ENCODE data around the gene ATP11B.

Gene ATP11B

DNA sequence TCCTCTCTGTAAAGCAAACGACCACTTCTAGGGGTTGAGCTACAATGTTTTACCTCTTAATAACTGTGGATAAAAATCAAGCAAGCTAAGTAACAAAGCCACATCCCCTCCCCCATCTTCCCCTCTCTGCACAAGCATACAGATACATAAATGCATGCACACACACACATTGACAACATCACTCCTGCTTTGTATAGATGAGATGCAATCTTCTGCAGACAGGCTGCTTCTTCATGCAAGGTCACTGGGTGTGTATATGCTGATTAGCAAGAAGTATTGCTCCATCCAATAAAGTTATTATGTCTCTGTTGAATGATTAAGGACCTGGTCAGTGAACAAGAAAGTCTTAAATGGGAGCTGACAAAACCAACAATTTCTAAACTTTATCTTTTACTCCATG lies 8.8 kb upstream of the ATP11B start:
- no peak overlapping the region for H3K9ac ChIP-seq (ENCODE audit: low read length)
- no peaks in the 10 kb centered on the region for H3K4me1 ChIP-seq (ENCODE audit: control insufficient read depth, insufficient read depth, low read length)
- no peaks in the 10 kb centered on the region for H3K36me3 ChIP-seq (ENCODE audit: control insufficient read depth, insufficient read depth, low read length)
- no peak overlapping the region for H3K4me3 ChIP-seq (ENCODE audit: low read length)
- H3K9me3 ChIP-seq (ENCODE audit: control insufficient read depth, low read length) = no peaks in the 10 kb centered on the region
- H3K27me3 ChIP-seq (ENCODE audit: control insufficient read depth, insufficient read depth, low read length) = no peaks in the 10 kb centered on the region

DNA sequence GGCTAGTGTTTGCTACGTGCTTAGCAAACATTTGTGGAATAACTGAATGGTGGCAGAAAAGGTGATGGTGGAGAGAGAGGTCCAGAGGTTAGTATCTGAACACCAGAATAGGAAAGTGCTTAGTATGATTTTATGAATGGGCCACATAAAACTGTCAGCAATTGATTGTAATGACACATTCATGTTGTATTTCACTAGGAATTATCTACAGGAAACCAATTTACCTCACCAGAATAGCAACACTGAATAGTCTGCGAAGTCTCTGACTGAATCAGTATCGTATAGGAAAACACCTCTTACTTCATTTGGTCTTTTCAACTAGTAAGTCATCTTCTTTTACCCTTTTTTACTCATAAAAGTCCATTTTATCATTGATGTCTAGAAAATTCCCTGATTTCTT lies 8.2 kb upstream of the ATP11B start:
- no peaks in the 10 kb centered on the region for H3K9me3 ChIP-seq (ENCODE audit: control insufficient read depth, low read length)
- no peaks in the 10 kb centered on the region for H3K27me3 ChIP-seq (ENCODE audit: control insufficient read depth, insufficient read depth, low read length)
- H3K4me1 ChIP-seq (ENCODE audit: control insufficient read depth, insufficient read depth, low read length) = no peaks in the 10 kb centered on the region
- H3K36me3 ChIP-seq (ENCODE audit: control insufficient read depth, insufficient read depth, low read length) = no peaks in the 10 kb centered on the region
- no peak overlapping the region for H3K9ac ChIP-seq (ENCODE audit: low read length)
- no peak overlapping the region for H3K4me3 ChIP-seq (ENCODE audit: low read length)

DNA sequence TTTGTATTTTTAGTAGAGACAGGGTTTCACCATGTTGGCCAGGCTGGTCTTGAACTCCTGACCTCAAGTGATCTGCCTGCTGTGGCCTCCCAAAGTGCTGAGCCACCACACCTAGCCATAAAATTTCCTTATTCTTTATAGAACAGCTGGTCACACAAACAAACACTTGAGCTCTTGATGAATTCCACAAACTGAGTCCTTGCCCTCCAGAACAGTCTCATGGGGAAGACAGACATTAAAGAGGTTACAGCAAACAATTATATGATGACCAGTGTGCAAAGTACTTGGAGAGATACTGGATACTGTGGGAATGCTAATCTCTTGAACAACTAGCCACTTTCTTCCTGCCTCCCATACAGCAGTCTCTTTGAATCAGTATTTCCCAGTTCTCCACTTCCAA lies 7.5 kb upstream of the ATP11B start:
- no peaks in the 10 kb centered on the region for H3K4me1 ChIP-seq (ENCODE audit: control insufficient read depth, insufficient read depth, low read length)
- H3K27me3 ChIP-seq (ENCODE audit: control insufficient read depth, insufficient read depth, low read length) = no peaks in the 10 kb centered on the region
- H3K9ac ChIP-seq (ENCODE audit: low read length) = no peak overlapping the region
- H3K9me3 ChIP-seq (ENCODE audit: control insufficient read depth, low read length) = no peaks in the 10 kb centered on the region
- no peaks in the 10 kb centered on the region for H3K36me3 ChIP-seq (ENCODE audit: control insufficient read depth, insufficient read depth, low read length)
- H3K4me3 ChIP-seq (ENCODE audit: low read length) = no peak overlapping the region

DNA sequence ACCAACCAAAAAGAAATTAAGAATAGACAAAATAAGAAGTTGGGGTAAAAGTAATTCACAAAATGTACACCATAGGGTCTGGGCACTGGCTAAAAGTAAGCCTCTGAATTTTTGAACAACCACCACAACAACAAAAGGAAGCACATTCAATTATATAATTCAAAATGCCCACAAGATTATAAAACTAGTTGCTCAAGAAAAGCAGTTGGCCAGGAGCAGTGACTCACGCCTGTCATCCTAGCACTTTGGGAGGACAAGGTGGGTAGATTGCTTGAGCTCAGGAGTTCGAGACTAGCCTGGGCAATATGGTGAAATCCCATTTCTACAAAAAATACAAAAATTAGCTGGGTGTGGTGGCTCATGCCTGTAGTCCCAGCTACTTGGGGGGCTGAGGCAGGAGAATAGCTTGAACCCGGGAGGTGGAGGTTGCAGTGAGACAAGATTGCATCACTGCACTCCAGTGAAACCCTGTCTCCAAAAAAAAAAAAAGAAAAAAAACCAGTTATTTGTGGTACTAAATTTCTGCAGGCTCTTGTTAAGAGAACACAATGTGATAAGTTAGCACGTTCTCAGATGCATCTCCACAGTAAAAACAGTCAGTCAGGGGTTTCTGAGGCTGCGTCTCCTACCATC lies 6.6 kb upstream of the ATP11B start:
- H3K4me1 ChIP-seq (ENCODE audit: control insufficient read depth, insufficient read depth, low read length) = no peaks in the 10 kb centered on the region
- H3K4me3 ChIP-seq (ENCODE audit: low read length) = no peak overlapping the region
- H3K27me3 ChIP-seq (ENCODE audit: control insufficient read depth, insufficient read depth, low read length) = no peaks in the 10 kb centered on the region
- no peaks in the 10 kb centered on the region for H3K36me3 ChIP-seq (ENCODE audit: control insufficient read depth, insufficient read depth, low read length)
- H3K9me3 ChIP-seq (ENCODE audit: control insufficient read depth, low read length) = no peaks in the 10 kb centered on the region
- no peak overlapping the region for H3K9ac ChIP-seq (ENCODE audit: low read length)

DNA sequence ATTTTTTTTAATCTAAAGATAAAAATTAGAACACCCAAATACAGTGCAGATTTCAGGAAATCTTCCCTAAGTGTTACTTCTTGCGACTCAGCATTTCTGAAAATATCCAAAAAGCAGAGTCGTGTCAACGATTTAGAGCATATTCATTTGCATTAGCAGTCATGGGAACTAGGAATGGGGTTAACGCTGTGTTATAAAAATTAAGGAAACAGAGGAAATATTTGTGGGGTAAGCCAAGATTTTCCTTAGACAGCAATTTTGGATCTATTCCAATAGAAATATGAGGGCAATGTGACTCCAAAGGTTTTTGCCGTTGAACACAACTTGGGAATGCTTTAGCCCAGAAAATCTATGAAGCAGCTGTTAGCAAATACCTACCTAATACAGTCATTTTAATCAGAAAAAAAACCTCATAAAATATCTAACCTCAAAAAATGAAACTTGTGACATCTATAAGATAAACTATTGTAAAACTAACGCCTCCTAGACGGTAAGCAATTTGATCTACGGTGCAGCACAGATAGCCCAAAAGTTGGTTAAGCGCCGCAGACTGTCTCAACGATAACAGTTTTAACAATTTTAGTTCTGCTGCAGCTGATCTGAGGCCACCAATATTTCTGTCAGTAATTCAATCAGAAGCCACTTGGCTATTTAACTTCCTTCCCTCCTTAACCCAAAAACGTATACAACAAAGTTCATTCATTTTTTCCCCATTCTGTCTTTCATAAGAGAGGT lies 5.8 kb upstream of the ATP11B start:
- H3K27me3 ChIP-seq (ENCODE audit: control insufficient read depth, insufficient read depth, low read length) = no peaks in the 10 kb centered on the region
- H3K36me3 ChIP-seq (ENCODE audit: control insufficient read depth, insufficient read depth, low read length) = no peaks in the 10 kb centered on the region
- H3K4me3 ChIP-seq (ENCODE audit: low read length) = no peak overlapping the region
- peaks cover 2% of the 10 kb centered on the region for H3K4me1 ChIP-seq (ENCODE audit: control insufficient read depth, insufficient read depth, low read length)
- no peak overlapping the region for H3K9ac ChIP-seq (ENCODE audit: low read length)
- H3K9me3 ChIP-seq (ENCODE audit: control insufficient read depth, low read length) = no peaks in the 10 kb centered on the region

- no peaks in the 10 kb centered on the region for H3K9me3 ChIP-seq (ENCODE audit: control insufficient read depth, low read length)
- no peaks in the 10 kb centered on the region for H3K27me3 ChIP-seq (ENCODE audit: control insufficient read depth, insufficient read depth, low read length)
- H3K36me3 ChIP-seq (ENCODE audit: control insufficient read depth, insufficient read depth, low read length) = no peaks in the 10 kb centered on the region
- H3K9ac ChIP-seq (ENCODE audit: low read length) = no peak overlapping the region
- peaks cover 3% of the 10 kb centered on the region for H3K4me1 ChIP-seq (ENCODE audit: control insufficient read depth, insufficient read depth, low read length)
- no peak overlapping the region for H3K4me3 ChIP-seq (ENCODE audit: low read length)
Observed at GRCh38 chr3:182789371-182789770, 3.9 kb upstream of the ATP11B start.

GRCh38 chr3:182790612-182791011 lies 2.7 kb upstream of the ATP11B start:
- Histone ChIP-seq H3K9ac (ENCODE audit: low read length) (no peak overlapping the region), H3K36me3 (ENCODE audit: control insufficient read depth, insufficient read depth, low read length) (no peaks in the 10 kb centered on the region), H3K27me3 (ENCODE audit: control insufficient read depth, insufficient read depth, low read length) (no peaks in the 10 kb centered on the region), H3K9me3 (ENCODE audit: control insufficient read depth, low read length) (no peaks in the 10 kb centered on the region), H3K4me3 (ENCODE audit: low read length) (no peak overlapping the region), H3K4me1 (ENCODE audit: control insufficient read depth, insufficient read depth, low read length) (peaks cover 3% of the 10 kb centered on the region)

DNA sequence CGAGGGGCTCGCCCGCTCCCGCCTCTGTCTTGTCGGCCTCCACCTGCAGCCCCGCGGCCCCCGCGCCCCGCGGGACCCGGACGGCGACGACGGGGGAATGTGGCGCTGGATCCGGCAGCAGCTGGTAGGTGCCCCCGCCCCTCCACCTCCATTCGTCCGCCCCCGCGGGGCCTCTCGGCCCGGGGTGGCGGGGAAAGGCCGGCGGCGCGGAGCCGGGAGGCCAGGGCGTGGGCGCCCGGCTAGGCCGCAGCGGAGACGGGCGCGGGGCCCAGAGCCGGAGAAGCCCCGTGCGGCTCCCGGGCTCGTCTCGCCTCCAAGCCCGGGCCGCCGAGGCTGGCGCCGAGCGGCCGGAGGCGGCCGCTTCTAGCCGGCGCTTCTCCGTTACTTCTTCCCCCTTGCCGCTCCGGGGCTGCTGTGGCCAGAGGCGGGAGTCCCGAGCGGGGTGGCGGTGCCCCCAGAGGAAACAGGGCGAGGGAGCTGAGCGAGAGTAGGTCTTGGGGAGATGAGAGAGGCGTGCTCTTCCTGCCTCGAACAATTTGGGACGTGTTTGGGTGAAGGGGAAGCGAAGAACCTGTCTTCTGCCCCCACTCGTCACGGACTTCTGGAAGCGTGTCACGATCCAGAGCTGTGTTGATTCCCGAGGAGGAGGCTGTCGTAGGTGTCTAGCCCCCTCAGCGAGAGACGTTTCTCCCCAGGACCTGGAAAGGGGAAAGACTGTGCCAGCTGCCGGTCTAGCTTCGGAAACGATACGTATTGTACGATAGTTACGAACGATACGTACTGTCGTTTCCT lies 555 bp downstream of the ATP11B start:
- no peaks in the 10 kb centered on the region for H3K9me3 ChIP-seq (ENCODE audit: control insufficient read depth, low read length)
- no peaks in the 10 kb centered on the region for H3K36me3 ChIP-seq (ENCODE audit: control insufficient read depth, insufficient read depth, low read length)
- peak overlapping the region; percentile 96 for H3K9ac ChIP-seq (ENCODE audit: low read length)
- peak overlapping the region; percentile 72 for H3K4me3 ChIP-seq (ENCODE audit: low read length)
- peaks cover 10% of the 10 kb centered on the region for H3K4me1 ChIP-seq (ENCODE audit: control insufficient read depth, insufficient read depth, low read length)
- no peaks in the 10 kb centered on the region for H3K27me3 ChIP-seq (ENCODE audit: control insufficient read depth, insufficient read depth, low read length)

GRCh38 chr3:182794455-182795388 lies 1.4 kb downstream of the ATP11B start:
- no peaks in the 10 kb centered on the region for H3K9me3 ChIP-seq (ENCODE audit: control insufficient read depth, low read length)
- peak overlapping the region; percentile 72 for H3K4me3 ChIP-seq (ENCODE audit: low read length)
- H3K27me3 ChIP-seq (ENCODE audit: control insufficient read depth, insufficient read depth, low read length) = no peaks in the 10 kb centered on the region
- H3K36me3 ChIP-seq (ENCODE audit: control insufficient read depth, insufficient read depth, low read length) = no peaks in the 10 kb centered on the region
- peak overlapping the region; percentile 96 for H3K9ac ChIP-seq (ENCODE audit: low read length)
- H3K4me1 ChIP-seq (ENCODE audit: control insufficient read depth, insufficient read depth, low read length) = peaks cover 10% of the 10 kb centered on the region

- Histone ChIP-seq H3K9me3 (ENCODE audit: control insufficient read depth, low read length) (no peaks in the 10 kb centered on the region), H3K4me1 (ENCODE audit: control insufficient read depth, insufficient read depth, low read length) (peaks cover 10% of the 10 kb centered on the region), H3K4me3 (ENCODE audit: low read length) (no peak overlapping the region), H3K36me3 (ENCODE audit: control insufficient read depth, insufficient read depth, low read length) (no peaks in the 10 kb centered on the region), H3K9ac (ENCODE audit: low read length) (peak overlapping the region; percentile 96), H3K27me3 (ENCODE audit: control insufficient read depth, insufficient read depth, low read length) (no peaks in the 10 kb centered on the region)
Observed at GRCh38 chr3:182795389-182795782, 2.1 kb downstream of the ATP11B start.

GRCh38 chr3:182796310-182796709 lies 3.0 kb downstream of the ATP11B start:
- H3K4me1 ChIP-seq (ENCODE audit: control insufficient read depth, insufficient read depth, low read length) = peaks cover 10% of the 10 kb centered on the region
- H3K9me3 ChIP-seq (ENCODE audit: control insufficient read depth, low read length) = no peaks in the 10 kb centered on the region
- no peak overlapping the region for H3K9ac ChIP-seq (ENCODE audit: low read length)
- no peak overlapping the region for H3K4me3 ChIP-seq (ENCODE audit: low read length)
- H3K27me3 ChIP-seq (ENCODE audit: control insufficient read depth, insufficient read depth, low read length) = no peaks in the 10 kb centered on the region
- H3K36me3 ChIP-seq (ENCODE audit: control insufficient read depth, insufficient read depth, low read length) = no peaks in the 10 kb centered on the region

All from mucosa of stomach (tissue), 1 donor.